Stimulated activated CD4-positive, alpha-beta T cell treated with anti-CD3 and anti-CD28 coated beads, Interleukin-1b, Interleukin-23, amount 100 ng/mL, for 48 hours (primary cell): ENCODE measurements around the gene ZXDA.
"Not testable (repeated sequence)": the region's sequence is repeated elsewhere in the genome, so short reads cannot be mapped to it uniquely, and the experiment has no call there.

Source experiments
- DNase-seq: peaks from one replicate; pipeline ENCODE4 v3.0.0-alpha.2; 2020

The ZXDA gene

GRCh38 chrX:57910287-57910912, at the start of gene ZXDA:
Gene ZXDA (minus strand): TSS chrX:57910458. CDS start chrX:57910420, 38 bp downstream.
- not testable (repeated sequence) for DNase-seq

- no peak for DNase-seq
These were observed 42.0 kb upstream of the ZXDA start for GRCh38 chrX:57952320-57952678.

- DNase-seq: no peak
These were observed 41.5 kb upstream of the ZXDA start for GRCh38 chrX:57951666-57952319.

DNA sequence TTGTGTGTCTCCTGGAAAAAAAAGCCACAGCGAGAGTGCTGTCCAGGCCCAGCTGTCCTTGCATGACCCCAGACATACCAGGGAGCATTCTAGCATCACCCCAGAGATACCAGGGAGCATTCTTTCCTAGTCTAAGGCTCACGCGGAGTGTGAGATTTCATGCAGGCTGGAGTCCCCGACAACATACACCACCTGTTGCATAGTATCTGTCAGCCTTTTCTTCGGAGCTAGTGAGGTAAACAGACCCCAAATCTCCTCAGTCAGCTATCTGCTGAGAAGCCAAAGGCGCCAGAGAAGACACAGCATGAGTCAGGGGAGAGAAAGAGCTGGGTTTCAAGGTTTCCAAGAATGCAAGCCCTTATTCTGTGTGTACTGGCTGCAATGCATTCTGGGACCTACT, 23.1 kb upstream of the ZXDA start:
- no peak for DNase-seq

DNA sequence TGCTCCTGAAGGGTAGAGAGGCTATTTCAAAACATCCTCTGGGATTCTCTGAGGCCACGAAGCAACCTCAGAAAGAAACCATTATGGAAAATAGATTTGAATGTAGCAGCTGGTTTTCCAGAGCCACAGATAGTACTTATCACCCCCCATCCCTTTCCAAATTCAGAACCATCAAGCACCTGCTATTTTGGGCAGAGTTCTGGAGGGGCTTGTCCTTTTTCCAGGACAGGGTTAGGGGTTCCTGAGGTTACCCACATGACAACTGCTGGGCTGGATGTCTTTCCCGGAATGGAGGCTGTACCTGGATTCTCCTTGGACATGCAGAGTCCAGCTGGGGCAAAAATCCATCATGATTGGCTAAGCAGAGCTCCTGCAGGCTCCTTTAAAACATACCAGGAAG, 22.0 kb upstream of the ZXDA start:
- DNase-seq: no peak

DNA sequence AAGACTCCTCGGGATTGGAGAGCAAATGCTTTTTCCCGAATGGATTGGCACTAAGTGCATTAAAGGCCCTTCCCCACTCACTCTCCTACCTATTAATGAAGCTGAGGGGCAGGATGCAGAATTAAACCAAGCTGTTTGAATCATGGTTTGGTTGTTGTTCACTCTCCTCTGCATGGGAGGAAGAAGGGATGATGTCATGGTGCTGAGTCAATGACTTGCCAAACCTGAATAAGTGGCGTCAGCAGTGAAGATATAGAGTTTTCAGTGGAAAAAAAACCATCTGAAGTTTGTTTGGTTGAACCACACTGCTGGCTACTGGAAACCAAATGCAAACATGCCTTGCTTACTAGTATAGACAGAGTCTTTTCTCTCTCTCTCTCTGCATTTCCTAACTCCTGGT, 19.8 kb upstream of the ZXDA start:
- no peak for DNase-seq

DNA sequence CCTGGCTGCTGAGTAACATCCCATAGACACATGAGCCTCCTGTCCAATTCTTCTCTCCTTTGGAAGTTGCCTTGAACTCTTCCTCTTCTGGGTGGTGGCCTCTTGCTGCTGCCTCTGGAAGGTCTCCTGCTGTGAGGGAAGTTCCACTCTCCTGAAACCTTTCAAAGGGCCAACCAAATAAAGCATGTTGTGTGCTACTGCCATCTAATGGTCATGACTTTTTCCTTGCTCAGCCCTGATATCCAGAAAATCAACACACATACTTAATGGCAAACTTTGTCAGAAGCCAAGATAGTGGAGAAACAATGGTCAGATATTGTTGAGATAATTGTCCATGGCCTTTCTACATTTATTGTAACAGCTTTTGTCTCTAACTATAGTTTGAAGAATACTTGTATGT, 19.1 kb upstream of the ZXDA start:
- DNase-seq: no peak

GRCh38 chrX:57925806-57926205, 15.5 kb upstream of the ZXDA start:
- no peak for DNase-seq

DNA sequence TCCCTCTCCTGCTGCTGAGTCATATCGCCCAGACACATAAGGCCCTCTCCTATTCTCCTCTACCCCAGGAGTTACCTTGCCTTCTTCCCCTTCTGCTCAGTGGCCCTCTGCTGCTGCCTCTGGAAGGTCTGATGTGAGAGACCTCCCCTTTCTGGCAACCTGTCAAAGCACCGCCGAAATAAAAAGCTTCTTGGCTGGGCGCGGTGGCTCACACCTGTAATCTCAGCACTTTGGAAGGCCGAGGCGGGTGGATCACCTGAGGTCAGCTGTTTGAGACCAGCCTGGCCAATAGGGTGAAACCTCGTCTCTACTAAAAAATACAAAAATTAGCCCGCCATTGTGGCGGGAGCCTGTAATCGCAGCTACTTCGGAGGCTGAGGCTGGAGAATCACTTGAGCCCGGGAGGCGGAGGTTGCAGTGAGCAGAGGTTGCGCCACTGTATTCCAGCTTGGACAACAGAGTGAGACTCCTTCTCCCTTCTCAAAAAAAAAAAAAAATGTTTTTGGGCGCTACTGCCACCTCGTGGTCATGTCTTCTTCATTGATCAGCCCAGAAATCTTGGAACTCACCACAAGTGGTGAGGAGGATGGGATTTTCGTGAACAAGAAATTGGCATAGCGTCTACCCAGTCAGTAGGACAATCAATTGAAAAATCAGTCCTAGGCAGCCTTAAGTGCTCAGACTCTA, 8.6 kb upstream of the ZXDA start:
- no peak for DNase-seq

- DNase-seq: no peak
These were observed 5.4 kb upstream of the ZXDA start for GRCh38 chrX:57915680-57916079.

DNA sequence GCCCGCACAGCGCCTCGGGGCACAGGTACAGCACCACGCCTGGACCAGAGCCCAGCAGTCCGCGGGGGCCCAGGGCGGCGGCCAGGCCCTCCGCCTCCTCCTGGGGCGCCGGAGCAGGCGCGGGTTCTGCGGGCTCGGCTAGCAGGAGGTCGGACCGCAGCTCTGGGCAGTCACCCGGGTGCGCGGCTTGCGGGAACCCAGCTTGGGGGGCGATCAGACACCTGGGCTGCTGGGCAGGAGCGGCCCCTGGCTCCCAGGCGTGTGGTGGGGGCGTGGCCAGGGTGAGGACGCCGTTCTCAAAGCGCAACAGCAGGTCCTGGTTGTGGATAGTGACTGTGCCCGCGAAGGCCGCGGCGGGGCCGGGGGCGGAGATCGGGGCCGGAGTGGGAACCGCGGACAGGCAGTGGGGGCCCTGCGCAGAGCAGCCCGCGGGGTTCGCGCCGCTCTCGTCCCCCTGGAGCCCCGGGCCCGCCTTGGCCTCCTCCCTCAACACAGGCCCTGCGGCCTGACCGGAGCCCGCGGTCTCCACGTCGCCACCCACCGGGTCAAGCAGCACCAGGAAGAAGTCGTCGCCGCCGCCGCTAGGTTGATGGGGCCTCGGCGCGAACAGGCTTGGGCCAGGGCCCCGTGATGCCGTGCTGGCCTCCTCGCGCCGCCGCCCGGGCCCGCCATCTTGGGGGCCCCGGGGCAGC, 517 bp downstream of the ZXDA start:
- DNase-seq: peak; percentile 3

DNA sequence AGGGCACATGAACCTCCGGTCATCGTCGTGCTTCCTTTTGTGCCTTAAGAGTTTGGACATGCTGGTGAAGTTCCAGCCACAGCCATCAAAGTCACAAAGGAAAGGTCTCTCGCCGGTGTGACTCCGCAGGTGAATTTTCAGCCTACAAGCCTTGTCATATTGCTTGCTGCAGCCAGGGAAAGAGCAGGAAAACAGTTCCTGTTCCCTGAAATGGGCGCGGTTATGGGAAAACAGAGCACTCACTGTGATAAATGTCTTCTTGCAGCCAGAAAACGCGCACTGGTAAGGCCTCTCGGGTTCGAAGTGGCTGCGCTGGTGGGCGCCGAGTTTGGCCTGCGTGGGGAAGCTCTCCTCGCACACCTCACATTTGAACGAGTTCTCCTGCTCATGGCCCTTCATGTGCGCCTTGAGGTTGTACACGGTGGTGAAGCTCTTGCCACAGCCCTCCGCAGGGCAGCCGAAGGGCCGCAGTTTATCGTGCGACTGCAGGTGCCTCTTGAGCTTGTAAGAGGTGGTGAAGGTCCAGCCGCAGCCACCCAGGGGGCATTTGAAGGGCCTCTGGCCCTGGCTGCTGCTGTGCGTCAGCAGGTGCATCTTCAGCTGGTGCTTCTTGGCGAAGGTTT, 1.2 kb downstream of the ZXDA start:
- not testable (repeated sequence) for DNase-seq

GRCh38 chrX:57906790-57907189, 3.5 kb downstream of the ZXDA start:
- DNase-seq: no peak

DNA sequence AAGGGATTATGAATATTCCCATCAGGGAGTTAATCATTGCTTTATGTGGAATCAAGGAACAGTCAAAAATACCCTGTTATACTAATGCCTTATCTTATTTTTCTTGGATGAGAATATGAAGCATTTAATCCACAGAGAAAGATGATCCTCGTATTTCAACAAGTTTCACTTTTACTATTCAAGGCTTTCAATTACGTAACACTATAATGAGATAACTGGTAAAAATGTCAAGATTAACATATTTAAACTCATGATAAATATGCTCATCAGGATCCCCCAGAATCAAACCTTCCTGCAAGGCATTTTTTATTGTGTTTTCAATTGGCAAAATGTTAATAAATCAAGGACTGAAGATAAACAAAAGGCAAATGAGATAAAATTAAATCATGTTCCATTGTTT, 5.1 kb downstream of the ZXDA start:
- no peak for DNase-seq

GRCh38 chrX:57904176-57904880, 5.9 kb downstream of the ZXDA start:
- DNase-seq: no peak

DNA sequence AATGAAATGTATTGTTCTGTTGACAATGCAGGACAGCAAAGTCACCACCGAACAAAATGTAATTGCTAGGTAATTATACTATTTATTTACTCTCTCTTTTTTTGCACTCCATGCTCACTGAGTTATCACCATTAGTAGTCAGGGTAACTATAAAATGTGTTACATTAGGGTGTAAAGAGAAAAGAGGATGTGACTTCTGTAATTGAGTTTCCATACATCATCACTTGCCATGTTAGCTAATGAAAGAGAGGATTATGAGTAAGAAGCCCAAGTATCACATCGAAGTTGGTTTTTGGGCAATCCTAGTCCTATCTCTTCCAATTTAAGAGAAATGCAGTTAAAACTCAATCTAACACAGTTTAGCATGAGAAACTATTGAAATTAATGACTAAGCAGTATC, 7.6 kb downstream of the ZXDA start:
- no peak for DNase-seq

- DNase-seq: no peak
These were observed 8.8 kb downstream of the ZXDA start for GRCh38 chrX:57901466-57901865.

GRCh38 chrX:57900975-57901374, 9.3 kb downstream of the ZXDA start:
- no peak for DNase-seq

DNA sequence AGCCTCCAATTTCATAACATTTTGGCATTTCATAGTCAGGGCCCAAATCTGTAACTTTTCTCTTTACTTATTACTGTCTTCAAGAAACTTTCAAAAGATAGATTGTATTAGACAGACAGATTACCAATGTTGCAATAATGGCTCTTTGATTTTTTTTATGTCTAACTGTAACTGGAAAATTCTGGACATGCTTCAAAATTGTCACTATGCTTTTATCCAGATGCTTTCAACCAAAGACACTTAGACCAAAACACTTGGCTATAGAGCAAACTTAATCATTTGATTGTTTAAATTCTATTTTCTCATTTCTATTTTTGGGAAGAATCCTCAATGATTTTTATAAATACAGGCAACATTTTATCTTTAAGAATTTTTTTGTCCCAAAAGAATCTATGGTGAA, 10.4 kb downstream of the ZXDA start:
- DNase-seq: no peak

DNA sequence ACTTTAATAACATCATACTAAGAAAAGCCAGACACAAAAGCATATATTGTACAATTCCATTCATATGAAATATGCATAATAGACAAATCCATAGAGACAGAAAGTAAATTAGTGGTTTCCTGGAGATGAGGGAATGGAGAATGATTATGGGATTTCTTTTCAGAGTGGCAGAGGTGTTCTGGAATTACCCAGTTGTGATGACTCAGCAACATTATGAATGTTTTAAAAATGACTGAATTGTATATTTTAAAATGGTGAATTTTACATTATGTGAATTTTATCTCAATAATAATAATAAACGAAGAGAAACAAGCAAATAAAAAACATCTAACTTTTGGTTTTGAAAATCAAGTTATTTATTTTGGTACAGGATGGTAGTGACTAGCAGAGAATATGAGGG, 11.2 kb downstream of the ZXDA start:
- no peak for DNase-seq

- DNase-seq: no peak
These were observed 38.8 kb downstream of the ZXDA start for GRCh38 chrX:57871463-57871862.
